H1 (cell line): Measurements from ENCODE around the gene CPA3.

Source experiments
- BRCA1 ChIP-seq: IDR thresholded peaks from 2 replicates; pipeline ENCODE4 v1.6.1; 2012; ENCODE audit warnings: low read depth, low read length, improper control_type of control experiment
- CTCF ChIP-seq, 3 experiments: IDR thresholded peaks; 1 replicate in 2 of 3; 2 replicates in 1 of 3; pipeline versions ENCODE4 v1.5.1 to v1.6.1; 2011; ENCODE audit warnings: low read length in 3 of 3, mild to moderate bottlenecking in 3 of 3, inconsistent platforms in 2 of 3, low read depth in 1 of 3, moderate library complexity in 1 of 3; ENCODE audit not compliant: insufficient read depth in 1 of 3; ENCODE audit errors: control extremely low read depth in 1 of 3
- EZH2 ChIP-seq: fragments of 200-600 bp; sonication (generic); IDR thresholded peaks from 2 replicates; pipeline ENCODE4 v1.7.1; 2012; ENCODE audit warnings: low read depth, mild to moderate bottlenecking, moderate library complexity, low read length, inconsistent platforms; ENCODE audit not compliant: severe bottlenecking
- MAFK ChIP-seq: IDR thresholded peaks from 2 replicates; pipeline ENCODE4 v1.6.1; 2012; ENCODE audit warnings: low read depth, mild to moderate bottlenecking, improper control_type of control experiment, low read length
- NRF1 ChIP-seq: IDR thresholded peaks from 2 replicates; pipeline ENCODE4 v1.6.1; 2011; ENCODE audit warnings: mild to moderate bottlenecking, low read depth, low read length, improper control_type of control experiment
- POLR2AphosphoS5 ChIP-seq: IDR thresholded peaks from 2 replicates; pipeline ENCODE4 v1.6.1; 2011; ENCODE audit warnings: low read depth, low read length
- RAD21 ChIP-seq, 2 experiments: IDR thresholded peaks in 1 of 2; conservative IDR thresholded peaks in 1 of 2; 2 replicates each; pipeline ENCODE4 v1.6.1; 2011; ENCODE audit warnings: low read depth in 2 of 2, low read length in 2 of 2, improper control_type of control experiment in 1 of 2, inconsistent platforms in 1 of 2, mild to moderate bottlenecking in 1 of 2, moderate library complexity in 1 of 2
- SIN3A ChIP-seq, 2 experiments: IDR thresholded peaks in 1 of 2; conservative IDR thresholded peaks in 1 of 2; 2 replicates each; pipeline ENCODE4 v1.6.1; 2011 to 2012; ENCODE audit warnings: low read length in 2 of 2, improper control_type of control experiment in 1 of 2, low read depth in 1 of 2, mild to moderate bottlenecking in 1 of 2
- SP2 ChIP-seq: IDR thresholded peaks from 2 replicates; pipeline ENCODE4 v1.6.1; 2012; ENCODE audit warnings: mild to moderate bottlenecking, low read length, inconsistent platforms
- YY1 ChIP-seq: IDR thresholded peaks from 2 replicates; pipeline ENCODE4 v1.6.1; 2011; ENCODE audit warnings: low read depth, mild to moderate bottlenecking, low read length

GRCh38 chr3:148820361-148821245 is 44.5 kb upstream of the CPA3 start:
- TF ChIP-seq POLR2AphosphoS5: no peak
- TF ChIP-seq SP2: no peak
- TF ChIP-seq CTCF (IDR thresholded peaks at IDR 0.05; ENCODE audit: control extremely low read depth in 1 of 3, insufficient read depth in 1 of 3, low read depth in 1 of 3, low read length in 3 of 3): no peak
- no peak for TF ChIP-seq SIN3A (conservative IDR thresholded peaks at IDR 0.05 in 1 of 2, IDR thresholded peaks at IDR 0.05 in 1 of 2; ENCODE audit: low read depth in 1 of 2, low read length in 2 of 2)
- no peak for TF ChIP-seq RAD21 (IDR thresholded peaks at IDR 0.05 in 1 of 2, conservative IDR thresholded peaks at IDR 0.05 in 1 of 2; ENCODE audit: low read depth in 2 of 2, low read length in 2 of 2)
- no peak for TF ChIP-seq MAFK
- TF ChIP-seq EZH2: no peak
- no peak for TF ChIP-seq NRF1
- no peak for TF ChIP-seq BRCA1
- no peak for TF ChIP-seq YY1
